Neuronal stem cell (in vitro differentiated cells): ENCODE results near the gene NPIPB6.

Experiments
- DNase-seq: peaks from one replicate; pipeline ENCODE4 v3.0.0-alpha.2; 2013; ENCODE audit warnings: low spot score
- H2AFZ ChIP-seq: one replicate; pipeline ENCODE4 v1.6.1; 2013; ENCODE audit warnings: mild to moderate bottlenecking, low read length, inconsistent platforms
- H2AK5ac ChIP-seq: 2 replicates; pipeline ENCODE4 v1.6.1; 2013; ENCODE audit warnings: low read depth, mild to moderate bottlenecking, inconsistent platforms, low read length, moderate library complexity, mixed read lengths
- H2BK120ac ChIP-seq: 2 replicates; pipeline ENCODE4 v1.6.1; 2013; ENCODE audit warnings: low read depth, mild to moderate bottlenecking, inconsistent platforms, low read length, moderate library complexity, mixed read lengths
- H2BK12ac ChIP-seq: one replicate; pipeline ENCODE4 v1.6.1; 2013; ENCODE audit warnings: low read length, inconsistent platforms
- H2BK15ac ChIP-seq: 2 replicates; pipeline ENCODE4 v1.6.1; 2013; ENCODE audit warnings: mild to moderate bottlenecking, low read length, inconsistent platforms, mixed read lengths
- H2BK5ac ChIP-seq: one replicate; pipeline ENCODE4 v1.6.1; 2013; ENCODE audit warnings: inconsistent platforms, mild to moderate bottlenecking, low read length, moderate library complexity
- H3K14ac ChIP-seq: one replicate; pipeline ENCODE4 v1.6.1; 2013; ENCODE audit warnings: low read length, inconsistent platforms
- H3K18ac ChIP-seq: 2 replicates; pipeline ENCODE4 v1.6.1; 2013; ENCODE audit warnings: low read length, inconsistent platforms
- H3K23ac ChIP-seq: 2 replicates; pipeline ENCODE4 v1.6.1; 2013; ENCODE audit warnings: low read depth, mild to moderate bottlenecking, mixed read lengths, low read length, inconsistent platforms; ENCODE audit not compliant: poor library complexity
- H3K27ac ChIP-seq: replicated peaks from 3 replicates; pipeline ENCODE4 v1.5.1; 2013; ENCODE audit warnings: low read length, inconsistent platforms
- H3K27me3 ChIP-seq, 3 experiments: 2 replicates each; pipeline ENCODE4 v1.6.1; 2013; ENCODE audit warnings: low read length in 3 of 3, mild to moderate bottlenecking in 2 of 3, inconsistent platforms in 1 of 3, low read depth in 1 of 3, mixed read lengths in 1 of 3, moderate library complexity in 1 of 3; ENCODE audit not compliant: control insufficient read depth in 3 of 3, insufficient read depth in 3 of 3
- H3K36me3 ChIP-seq, 2 donors: replicated peaks in 1 of 2; 2 replicates each; pipeline ENCODE4 v1.6.1; 2013; ENCODE audit warnings: low read length in 2 of 2; ENCODE audit not compliant: control insufficient read depth in 2 of 2, insufficient read depth in 2 of 2
- H3K4ac ChIP-seq: 2 replicates; pipeline ENCODE4 v1.6.1; 2013; ENCODE audit warnings: inconsistent platforms, mild to moderate bottlenecking, low read length, moderate library complexity
- H3K4me1 ChIP-seq, 2 donors: 1 replicate in 1 of 2; 2 replicates in 1 of 2; pipeline ENCODE4 v1.6.1; 2013; ENCODE audit warnings: low read length in 2 of 2, low read depth in 1 of 2; ENCODE audit not compliant: control insufficient read depth in 2 of 2, insufficient read depth in 1 of 2
- H3K4me2 ChIP-seq: one replicate; pipeline ENCODE4 v1.6.1; 2013; ENCODE audit warnings: mild to moderate bottlenecking, low read length, inconsistent platforms; ENCODE audit not compliant: insufficient read depth, poor library complexity, severe bottlenecking
- H3K4me3 ChIP-seq, 2 donors: 2 replicates each; pipeline ENCODE4 v1.5.1; 2013; ENCODE audit warnings: low read length in 2 of 2, mild to moderate bottlenecking in 2 of 2, inconsistent platforms in 1 of 2, moderate library complexity in 1 of 2
- H3K79me1 ChIP-seq: one replicate; pipeline ENCODE4 v1.6.1; 2013; ENCODE audit warnings: low read depth, mild to moderate bottlenecking, inconsistent platforms, low read length, moderate library complexity
- H3K9ac ChIP-seq: one replicate; pipeline ENCODE4 v1.6.1; 2013; ENCODE audit warnings: mild to moderate bottlenecking, low read depth, low read length, inconsistent platforms; ENCODE audit not compliant: poor library complexity
- H3K9me3 ChIP-seq, 2 donors: replicated peaks in 1 of 2; 2 replicates each; pipeline versions ENCODE3 to v1.6.1; 2013; ENCODE audit warnings: low read length in 2 of 2, mild to moderate bottlenecking in 2 of 2, inconsistent platforms in 1 of 2, low read depth in 1 of 2, mixed read lengths in 1 of 2, moderate library complexity in 1 of 2; ENCODE audit not compliant: control insufficient read depth in 2 of 2, insufficient read depth in 1 of 2
- H4K8ac ChIP-seq: one replicate; pipeline ENCODE4 v1.6.1; 2013; ENCODE audit warnings: low read depth, mild to moderate bottlenecking, inconsistent platforms, low read length, moderate library complexity
- H4K91ac ChIP-seq: one replicate; pipeline ENCODE4 v1.6.1; 2013; ENCODE audit warnings: low read length, low read depth, mild to moderate bottlenecking, inconsistent platforms; ENCODE audit not compliant: poor library complexity
- WGBS, 2 donors: extraction: QIAGEN DNeasy Blood & Tissue Kit; methylation state at CpG; one replicate each; pipeline ENCODE4 v1.1.7; 2013; ENCODE audit warnings: missing lambda C conversion rate in 2 of 2, mixed read lengths in 1 of 2; ENCODE audit not compliant: insufficient read length in 2 of 2, insufficient replicate concordance in 1 of 2; ENCODE audit errors: extremely low coverage in 2 of 2; 5-methylcytosine and 5-hydroxymethylcytosine counted together

The NPIPB6 gene

GRCh38 chr16:28321700-28322411 is 41.5 kb downstream of the NPIPB6 start:
- no peak overlapping the region for H2BK15ac ChIP-seq
- DNase-seq = no peak
- peak overlapping the region; percentile 22 for H2BK5ac ChIP-seq
- H2BK12ac ChIP-seq = no peak overlapping the region
- no peak overlapping the region for H3K4ac ChIP-seq
- H2AK5ac ChIP-seq = peak overlapping the region; percentile 52
- no peak overlapping the region for H3K4me2 ChIP-seq
- peaks cover 13% of the 10 kb centered on the region for H3K79me1 ChIP-seq
- no peak overlapping the region for H3K14ac ChIP-seq
- peak overlapping the region; percentile 65 for H3K23ac ChIP-seq
- H3K36me3 ChIP-seq = peaks cover 19 to 42% of the 10 kb centered on the region in 2 donors
- no peak overlapping the region for H3K9ac ChIP-seq
- no CpG with 5 or more reads among the region's 20 CpGs for WGBS, 2 donors
- no peak overlapping the region for H4K91ac ChIP-seq
- no peak overlapping the region for H2AFZ ChIP-seq
- H3K27me3 ChIP-seq = no peaks in the 10 kb centered on the region
- H3K4me1 ChIP-seq = no peaks in the 10 kb centered on the region
- no peak overlapping the region for H2BK120ac ChIP-seq
- no peak overlapping the region for H3K27ac ChIP-seq
- H3K18ac ChIP-seq = no peak overlapping the region
- H4K8ac ChIP-seq = no peak overlapping the region
- no peaks in the 10 kb centered on the region for H3K9me3 ChIP-seq
- H3K4me3 ChIP-seq = no peak overlapping the region

GRCh38 chr16:28320741-28321140 is 42.6 kb downstream of the NPIPB6 start:
- Histone ChIP-seq H3K79me1 (peaks cover 18% of the 10 kb centered on the region), H3K36me3 (peaks cover 19 to 46% of the 10 kb centered on the region in 2 donors), H2AK5ac (no peak overlapping the region), H4K8ac (no peak overlapping the region), H3K4me2 (no peak overlapping the region), H3K27me3 (no peaks in the 10 kb centered on the region), H3K4me1 (no peaks in the 10 kb centered on the region), H3K4me3 (no peak overlapping the region), H2BK5ac (no peak overlapping the region), H3K9ac (no peak overlapping the region), H3K14ac (no peak overlapping the region), H3K9me3 (no peaks in the 10 kb centered on the region), H3K23ac (no peak overlapping the region), H3K4ac (no peak overlapping the region), H2BK12ac (no peak overlapping the region), H2BK120ac (no peak overlapping the region), H2BK15ac (no peak overlapping the region), H2AFZ (no peak overlapping the region), H4K91ac (no peak overlapping the region), H3K27ac (no peak overlapping the region), H3K18ac (no peak overlapping the region)
- no CpG with 5 or more reads among the region's 49 CpGs for whole genome bisulfite sequencing, 2 donors
- DNase-seq = no peak

GRCh38 chr16:28320023-28320561 is 43.2 kb downstream of the NPIPB6 start:
- no peak overlapping the region for H2BK5ac ChIP-seq
- H3K9me3 ChIP-seq = no peaks in the 10 kb centered on the region
- no peak overlapping the region for H2AK5ac ChIP-seq
- H3K27ac ChIP-seq = no peak overlapping the region
- no peak overlapping the region for H3K14ac ChIP-seq
- H3K79me1 ChIP-seq = peaks cover 18% of the 10 kb centered on the region
- no peak overlapping the region for H2BK15ac ChIP-seq
- no peak overlapping the region for H2BK120ac ChIP-seq
- H4K8ac ChIP-seq = no peak overlapping the region
- H4K91ac ChIP-seq = no peak overlapping the region
- no peak for DNase-seq
- H3K18ac ChIP-seq = no peak overlapping the region
- no peak overlapping the region for H2BK12ac ChIP-seq
- H3K27me3 ChIP-seq = no peaks in the 10 kb centered on the region
- H3K4ac ChIP-seq = no peak overlapping the region
- H3K4me1 ChIP-seq = no peaks in the 10 kb centered on the region
- peaks cover 19 to 46% of the 10 kb centered on the region in 2 donors for H3K36me3 ChIP-seq
- H3K9ac ChIP-seq = no peak overlapping the region
- no CpG with 5 or more reads among the region's 73 CpGs for WGBS, 2 donors
- H3K4me3 ChIP-seq = no peak overlapping the region
- H3K23ac ChIP-seq = no peak overlapping the region
- no peak overlapping the region for H3K4me2 ChIP-seq
- no peak overlapping the region for H2AFZ ChIP-seq

DNA sequence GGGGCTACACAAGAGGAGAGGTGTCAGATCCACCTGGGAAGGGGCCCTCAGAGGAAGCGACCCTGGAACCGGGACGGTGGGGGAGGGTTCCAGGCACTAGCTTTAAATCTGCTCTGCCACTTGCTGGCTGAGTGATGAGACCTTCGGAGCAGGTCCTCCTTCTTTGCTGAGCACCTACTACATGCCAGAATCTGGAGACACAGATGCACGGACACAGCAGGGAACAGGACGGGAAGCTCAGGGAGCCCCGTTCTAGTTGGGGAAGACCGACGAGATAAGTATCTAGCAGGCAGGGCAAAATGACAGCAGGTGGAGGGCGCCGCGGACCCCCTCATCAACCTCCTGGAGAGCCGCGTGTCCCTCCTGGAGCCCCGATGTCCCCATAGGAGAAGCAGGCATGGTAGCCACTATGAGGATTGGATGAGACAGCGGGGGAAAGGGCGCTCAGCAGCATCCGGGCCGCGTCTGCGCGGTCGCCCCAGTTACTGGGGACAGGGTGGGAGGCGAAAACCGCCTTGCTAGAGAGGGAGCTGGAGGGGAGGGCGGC is 43.8 kb downstream of the NPIPB6 start:
- Histone ChIP-seq H4K8ac (no peak overlapping the region), H3K9ac (no peak overlapping the region), H2BK15ac (no peak overlapping the region), H3K4me2 (no peak overlapping the region), H3K4me1 (no peaks in the 10 kb centered on the region), H3K14ac (no peak overlapping the region), H3K9me3 (no peaks in the 10 kb centered on the region), H2BK120ac (no peak overlapping the region), H3K4ac (no peak overlapping the region), H3K27me3 (no peaks in the 10 kb centered on the region), H4K91ac (no peak overlapping the region), H2AK5ac (no peak overlapping the region), H3K79me1 (peaks cover 18% of the 10 kb centered on the region), H3K18ac (no peak overlapping the region), H3K4me3 (no peak overlapping the region), H2BK12ac (no peak overlapping the region), H2AFZ (no peak overlapping the region), H2BK5ac (no peak overlapping the region), H3K27ac (no peak overlapping the region), H3K36me3 (peaks cover 21 to 48% of the 10 kb centered on the region in 2 donors), H3K23ac (no peak overlapping the region)
- DNase-seq = no peak
- no CpG with 5 or more reads among the region's 26 CpGs for WGBS, 2 donors
